Activated CD4-positive, alpha-beta T cell treated with anti-CD3 and anti-CD28 coated beads, Interleukin-2, amount 10 ng/mL, durations not matched to agents 24 days and 14 days (primary cell): ENCODE data around the gene FKBP11. TPM values are rescaled to one million over a fixed set of nuclear protein-coding genes. Genes with fewer than 3 reads are reported as not detected.

ENCODE experiments used
- DNase-seq: peaks from one replicate; pipeline ENCODE4 v3.0.0; 2022
- H3K27ac Mint-ChIP-seq: one replicate; pipeline ENCODE4 v1.8.0; 2022; ENCODE audit warnings: mild to moderate bottlenecking, mixed read lengths
- H3K27me3 Mint-ChIP-seq: one replicate; pipeline ENCODE4 v1.8.0; 2022; ENCODE audit warnings: mixed read lengths
- H3K36me3 Mint-ChIP-seq: one replicate; pipeline ENCODE4 v1.8.0; 2022; ENCODE audit warnings: low read depth, mild to moderate bottlenecking, mixed read lengths
- H3K4me1 Mint-ChIP-seq: one replicate; pipeline ENCODE4 v1.8.0; 2021; ENCODE audit warnings: mixed read lengths
- H3K4me3 Mint-ChIP-seq: one replicate; pipeline ENCODE4 v1.8.0; 2022; ENCODE audit warnings: mild to moderate bottlenecking, moderate library complexity, mixed read lengths
- H3K9me3 Mint-ChIP-seq: one replicate; pipeline ENCODE4 v1.8.0; 2021; ENCODE audit warnings: mixed read lengths
- intact Hi-C: fragments of 100-400 bp; cut with micrococcal nuclease; formaldehyde crosslinking; loops from one replicate; pipeline ENCODE4 v1.15.1; 2023
- total RNA-seq: library from RNA; stranded (reverse); gene quantifications from 2 replicates; pipeline ENCODE4 v1.2.3, GENCODE V29; 2022

The FKBP11 gene
- 68.6 and 75.3 TPM in 2 replicates for total RNA-seq

GRCh38 chr12:48925304-48926011, at the start of gene FKBP11:
FKBP11 (minus strand) TSS chr12:48925492; CDS start chr12:48925428, 64 bp downstream.
- Mint-ChIP-seq H3K4me1 (peaks cover 30% of the 10 kb centered on the region), H3K9me3 (no peaks in the 10 kb centered on the region), H3K27me3 (no peaks in the 10 kb centered on the region), H3K4me3 (peak within 1 kb of the TSS; percentile 83), H3K36me3 (peaks cover 34% of the 10 kb centered on the region), H3K27ac (peak within 1 kb of the TSS; percentile 89)
- DNase-seq, result peak; percentile 89
- intact Hi-C loops, result loop anchor here (2.0 to 5.0 kb wide), 3 partner anchors 21 to 72 kb away; partner anchors contain the start of genes ARF3 and DDN

- Mint-ChIP-seq H3K27ac (no peak overlapping the region), H3K27me3 (peaks cover 85% of the 10 kb centered on the region), H3K4me1 (peaks cover 41% of the 10 kb centered on the region), H3K4me3 (no peak overlapping the region), H3K36me3 (peaks cover 2% of the 10 kb centered on the region), H3K9me3 (no peaks in the 10 kb centered on the region)
- intact Hi-C loops, result loop anchor here (2.0 to 5.0 kb wide), 2 partner anchors 15 to 72 kb away; a partner anchor contains a TSS
- peak; percentile 84 for DNase-seq
These were observed 48.8 kb upstream of the FKBP11 start for GRCh38 chr12:48973941-48974673.

- DNase-seq, result peak; percentile 51
- Mint-ChIP-seq H3K4me3 (no peak overlapping the region), H3K4me1 (peaks cover 36% of the 10 kb centered on the region), H3K36me3 (peaks cover 2% of the 10 kb centered on the region), H3K9me3 (no peaks in the 10 kb centered on the region), H3K27ac (no peak overlapping the region), H3K27me3 (peaks cover 86% of the 10 kb centered on the region)
- intact Hi-C loops, result loop anchor here (2.0 to 5.0 kb wide), 2 partner anchors 15 to 71 kb away; a partner anchor contains a TSS
These were observed 48.2 kb upstream of the FKBP11 start for GRCh38 chr12:48973531-48973930.

GRCh38 chr12:48972952-48973483, 47.7 kb upstream of the FKBP11 start:
- Mint-ChIP-seq H3K27ac (no peak overlapping the region), H3K4me1 (peaks cover 36% of the 10 kb centered on the region), H3K4me3 (no peak overlapping the region), H3K27me3 (peaks cover 90% of the 10 kb centered on the region), H3K36me3 (peaks cover 2% of the 10 kb centered on the region), H3K9me3 (no peaks in the 10 kb centered on the region)
- intact Hi-C loops, result loop anchor here (2.0 to 5.0 kb wide), 2 partner anchors 16 to 71 kb away; a partner anchor contains a TSS
- peak; percentile 63 for DNase-seq

- H3K4me1 Mint-ChIP-seq, result peaks cover 31% of the 10 kb centered on the region
- H3K27me3 Mint-ChIP-seq, result peaks cover 85% of the 10 kb centered on the region
- H3K36me3 Mint-ChIP-seq, result no peaks in the 10 kb centered on the region
- H3K27ac Mint-ChIP-seq, result no peak overlapping the region
- peak overlapping the region; percentile 62 for H3K4me3 Mint-ChIP-seq
- intact Hi-C loops, result loop anchor here (2.0 to 5.0 kb wide), 2 partner anchors 16 to 70 kb away; a partner anchor contains a TSS
- H3K9me3 Mint-ChIP-seq, result no peaks in the 10 kb centered on the region
- peak; percentile 61 for DNase-seq
These were observed 47.1 kb upstream of the FKBP11 start for GRCh38 chr12:48972213-48972951.

- Mint-ChIP-seq H3K27me3 (peaks cover 76% of the 10 kb centered on the region), H3K27ac (peak overlapping the region; percentile 59), H3K9me3 (no peaks in the 10 kb centered on the region), H3K4me3 (peak overlapping the region; percentile 62), H3K4me1 (peaks cover 23% of the 10 kb centered on the region), H3K36me3 (no peaks in the 10 kb centered on the region)
- intact Hi-C loops, result loop anchor here (1.0 to 5.0 kb wide), 2 partner anchors 9 to 69 kb away; a partner anchor contains a TSS
- DNase-seq, result peak; percentile 58
These were observed 45.5 kb upstream of the FKBP11 start for GRCh38 chr12:48970702-48971334.

- intact Hi-C loops, result loop anchor here (5.0 kb wide), 1 partner anchor 68 kb away; a partner anchor contains a TSS
- Mint-ChIP-seq H3K9me3 (no peaks in the 10 kb centered on the region), H3K27ac (no peak overlapping the region), H3K27me3 (peaks cover 75% of the 10 kb centered on the region), H3K36me3 (no peaks in the 10 kb centered on the region), H3K4me1 (peaks cover 23% of the 10 kb centered on the region), H3K4me3 (peak overlapping the region; percentile 62)
- DNase-seq, result peak; percentile 77
These were observed 44.8 kb upstream of the FKBP11 start for GRCh38 chr12:48969833-48970701.

GRCh38 chr12:48969160-48969771, 44.0 kb upstream of the FKBP11 start:
- no peaks in the 10 kb centered on the region for H3K36me3 Mint-ChIP-seq
- peak overlapping the region; percentile 19 for H3K4me3 Mint-ChIP-seq
- peak overlapping the region; percentile 20 for H3K27ac Mint-ChIP-seq
- H3K9me3 Mint-ChIP-seq, result no peaks in the 10 kb centered on the region
- DNase-seq, result peak; percentile 55
- peaks cover 70% of the 10 kb centered on the region for H3K27me3 Mint-ChIP-seq
- intact Hi-C loops, result no loop called here
- peaks cover 23% of the 10 kb centered on the region for H3K4me1 Mint-ChIP-seq

GRCh38 chr12:48968467-48968866, 43.2 kb upstream of the FKBP11 start:
- H3K27ac Mint-ChIP-seq, result no peak overlapping the region
- H3K4me1 Mint-ChIP-seq, result peaks cover 23% of the 10 kb centered on the region
- no peaks in the 10 kb centered on the region for H3K36me3 Mint-ChIP-seq
- no peak for DNase-seq
- no peaks in the 10 kb centered on the region for H3K9me3 Mint-ChIP-seq
- intact Hi-C loops, result no loop called here
- no peak overlapping the region for H3K4me3 Mint-ChIP-seq
- peaks cover 64% of the 10 kb centered on the region for H3K27me3 Mint-ChIP-seq

GRCh38 chr12:48967991-48968390, 42.7 kb upstream of the FKBP11 start:
- Mint-ChIP-seq H3K4me3 (no peak overlapping the region), H3K27me3 (peaks cover 59% of the 10 kb centered on the region), H3K27ac (no peak overlapping the region), H3K9me3 (no peaks in the 10 kb centered on the region), H3K36me3 (no peaks in the 10 kb centered on the region), H3K4me1 (peaks cover 21% of the 10 kb centered on the region)
- intact Hi-C loops, result no loop called here
- DNase-seq, result no peak

- no peaks in the 10 kb centered on the region for H3K9me3 Mint-ChIP-seq
- no peak overlapping the region for H3K27ac Mint-ChIP-seq
- peaks cover 11% of the 10 kb centered on the region for H3K4me1 Mint-ChIP-seq
- H3K4me3 Mint-ChIP-seq, result no peak overlapping the region
- no peaks in the 10 kb centered on the region for H3K36me3 Mint-ChIP-seq
- peaks cover 51% of the 10 kb centered on the region for H3K27me3 Mint-ChIP-seq
- peak; percentile 53 for DNase-seq
- intact Hi-C loops, result no loop called here
These were observed 41.0 kb upstream of the FKBP11 start for GRCh38 chr12:48966177-48966895.
